NCI-H748 treated with DMSO at 0.1 percent for 48 hours (cell line): Measurements from ENCODE around the gene STAT5A.
"Not testable (repeated sequence)": the region's sequence is repeated elsewhere in the genome, so short reads cannot be mapped to it uniquely, and the experiment has no call there.

Experiments
- DNase-seq: peaks from one replicate; lab custom pipeline; 2025; lab: John Stamatoyannopoulos, UW

Gene STAT5A

GRCh38 chr17:42285346-42286050 is 2.8 kb upstream of the STAT5A start:
- DNase-seq = no peak

DNA sequence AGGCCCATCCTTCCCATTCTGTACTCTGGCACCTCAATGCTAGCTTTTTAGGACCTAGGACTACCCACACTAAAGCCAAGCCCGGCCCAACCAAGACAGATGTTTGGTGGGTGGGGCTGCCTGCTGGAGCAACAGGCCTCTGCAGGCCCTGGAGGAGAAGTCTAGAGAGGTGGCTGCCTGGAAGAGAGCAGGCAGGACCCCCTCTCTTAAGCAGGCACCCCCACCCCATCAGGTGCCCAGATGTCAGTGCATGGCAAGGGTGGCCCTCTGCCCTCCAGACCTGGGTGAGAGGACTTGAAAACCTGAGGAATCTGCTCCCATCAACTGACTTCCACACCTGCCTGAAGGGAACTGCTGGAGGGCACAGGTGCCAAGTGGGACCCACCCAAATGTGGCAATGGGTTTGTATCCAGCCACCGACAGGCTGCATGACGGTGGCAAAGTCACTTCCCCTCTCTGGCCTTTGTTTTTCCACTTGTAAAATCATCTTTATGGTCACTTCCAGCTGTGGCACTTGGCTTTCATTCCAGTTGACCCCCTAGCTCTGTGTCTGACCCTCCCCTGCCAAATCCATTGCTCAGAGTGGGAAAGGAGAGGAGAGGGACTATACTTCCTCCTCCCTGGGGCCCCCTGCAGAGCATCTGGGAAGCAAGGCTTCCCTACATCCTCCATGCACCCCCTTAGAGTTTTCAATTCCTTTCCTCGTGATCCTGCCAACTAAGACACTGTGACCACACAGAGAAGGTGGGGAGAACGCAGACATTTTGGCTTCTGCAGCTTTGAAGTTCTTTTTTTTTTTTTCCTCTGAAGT is 1.7 kb upstream of the STAT5A start:
- DNase-seq = no peak

GRCh38 chr17:42287305-42287976 is 857 bp upstream of the STAT5A start:
- DNase-seq = no peak

- DNase-seq = no peak
Observed at GRCh38 chr17:42288803-42289610, 709 bp downstream of the STAT5A start.

GRCh38 chr17:42289611-42290181 is 1.4 kb downstream of the STAT5A start:
- no peak for DNase-seq

DNA sequence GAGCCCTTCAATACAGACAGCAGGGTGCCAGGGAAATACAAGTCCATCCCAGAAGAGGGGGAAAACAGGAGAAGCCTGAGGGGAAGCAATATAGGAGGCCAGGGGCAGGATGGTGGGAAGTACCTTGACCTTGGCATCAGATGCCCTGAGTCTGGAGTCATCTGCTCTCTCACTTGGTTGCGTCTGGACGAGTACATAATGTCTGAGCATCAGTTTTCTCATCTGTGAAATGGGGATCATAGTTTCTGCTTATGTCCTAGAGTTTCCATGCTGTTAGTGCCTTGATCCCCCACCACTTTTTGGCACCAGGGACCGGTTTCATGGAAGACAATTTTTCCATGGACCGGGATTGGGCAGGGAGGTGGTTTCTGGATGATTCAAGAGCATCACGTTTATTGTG is 2.3 kb downstream of the STAT5A start:
- no peak for DNase-seq

DNA sequence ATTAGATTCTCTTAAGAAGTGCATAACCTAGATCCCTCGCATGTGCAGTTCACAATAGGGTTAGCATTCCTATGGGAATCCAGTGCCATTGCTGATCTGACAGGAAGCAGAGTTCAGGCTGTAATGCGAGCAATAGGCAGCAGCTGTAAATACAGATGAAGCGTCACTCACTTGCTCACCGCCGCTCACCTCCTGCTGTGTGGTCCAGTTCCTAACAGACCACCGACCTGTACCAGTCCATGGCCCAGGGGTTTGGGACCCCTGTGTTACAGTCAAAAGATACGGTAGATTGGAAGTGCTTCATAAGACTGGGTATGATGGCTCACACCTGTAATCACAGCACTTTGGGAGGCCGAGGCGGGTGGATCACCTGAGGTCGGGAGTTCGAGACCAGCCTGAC is 2.8 kb downstream of the STAT5A start:
- DNase-seq = no peak

DNA sequence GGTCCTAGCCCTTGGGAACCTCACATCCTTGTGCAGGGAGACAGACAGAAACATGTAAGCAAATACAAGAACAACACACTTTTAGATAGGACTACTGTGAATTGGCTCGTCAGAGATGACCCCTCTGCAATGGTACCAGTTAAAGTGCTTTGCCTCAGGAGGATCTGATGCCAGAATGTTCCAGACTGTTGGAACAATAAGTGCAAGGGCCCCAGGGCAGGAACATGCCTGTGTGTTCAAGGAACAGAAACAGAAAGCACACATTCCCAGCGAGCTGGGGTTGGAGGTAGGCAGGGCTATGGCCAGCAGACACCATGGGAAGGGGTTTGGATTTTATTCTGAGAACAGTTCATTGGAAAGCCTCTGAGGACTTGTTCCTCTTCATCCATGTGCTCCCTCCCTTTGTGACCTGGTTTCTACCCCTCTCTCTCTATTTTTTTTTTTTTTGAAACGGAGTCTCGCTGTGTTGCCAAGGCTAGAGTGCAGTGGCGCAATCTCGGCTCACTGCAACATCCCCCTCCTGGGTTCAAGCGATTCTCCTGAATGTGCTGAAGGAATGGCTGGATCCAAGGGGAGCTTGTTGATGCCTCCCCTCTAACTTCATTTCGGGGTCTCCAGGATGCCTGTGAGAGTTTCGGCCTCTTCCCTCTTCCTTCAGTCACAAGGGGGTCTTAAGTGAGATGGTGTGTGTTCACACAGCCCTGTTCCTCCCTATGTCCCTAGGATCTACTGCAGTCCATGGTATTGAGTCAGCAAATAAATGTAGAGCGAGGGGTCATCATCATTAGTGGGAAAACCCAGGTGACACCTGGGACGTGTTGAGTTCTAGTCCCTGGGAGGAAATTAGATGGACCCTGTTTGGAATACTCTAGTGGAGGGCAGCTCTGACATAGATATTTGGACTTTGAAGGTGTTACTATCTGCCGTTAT is 6.4 kb downstream of the STAT5A start:
- no peak for DNase-seq

DNA sequence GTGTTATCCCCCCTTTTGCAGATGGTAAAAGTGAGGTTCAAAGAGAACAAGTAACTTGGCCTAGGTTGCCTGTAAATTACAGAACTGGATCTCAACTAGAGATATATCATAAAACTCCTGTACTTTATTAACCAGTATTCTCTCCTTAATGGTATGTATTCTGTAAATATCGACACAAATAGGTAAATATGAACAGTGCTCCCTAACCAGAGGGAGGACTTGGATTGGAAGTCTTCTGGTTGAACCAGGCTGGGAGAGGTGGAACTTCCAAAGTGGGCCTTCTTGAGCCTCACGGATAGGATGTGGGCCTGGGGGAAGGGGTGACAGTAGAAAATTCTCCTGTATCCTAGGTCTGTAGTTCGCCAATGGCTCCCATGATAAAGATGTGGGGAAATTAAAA is 7.7 kb downstream of the STAT5A start:
- DNase-seq = no peak

DNA sequence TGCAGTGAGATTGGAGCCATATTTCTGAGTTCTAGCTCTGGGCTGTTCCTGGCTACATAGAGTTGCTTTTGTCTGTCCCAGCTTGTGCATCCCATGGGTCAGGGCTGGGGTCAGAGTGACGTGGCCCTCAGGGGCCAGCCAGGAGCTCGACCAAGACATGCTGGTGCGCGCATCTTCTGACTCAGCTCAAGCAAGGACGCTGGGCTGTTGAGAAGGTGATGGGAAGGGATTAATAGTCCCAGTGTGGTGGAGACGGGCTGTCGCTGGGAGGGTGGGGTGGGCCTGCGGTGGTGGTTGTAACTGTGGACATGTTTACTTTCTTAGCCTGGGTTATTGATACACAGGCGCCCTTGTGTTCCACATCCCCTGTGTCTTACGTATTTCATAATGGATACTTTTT is 9.5 kb downstream of the STAT5A start:
- DNase-seq = not testable (repeated sequence)

GRCh38 chr17:42299361-42299760 is 11.1 kb downstream of the STAT5A start:
- not testable (repeated sequence) for DNase-seq

- not testable (repeated sequence) for DNase-seq
Observed at GRCh38 chr17:42299913-42300312, 11.6 kb downstream of the STAT5A start.

GRCh38 chr17:42301022-42301421 is 12.7 kb downstream of the STAT5A start:
- no peak for DNase-seq

GRCh38 chr17:42303694-42304093 is 15.4 kb downstream of the STAT5A start:
- DNase-seq = no peak

- DNase-seq = no peak
Observed at GRCh38 chr17:42304187-42305030, 16.1 kb downstream of the STAT5A start.

DNA sequence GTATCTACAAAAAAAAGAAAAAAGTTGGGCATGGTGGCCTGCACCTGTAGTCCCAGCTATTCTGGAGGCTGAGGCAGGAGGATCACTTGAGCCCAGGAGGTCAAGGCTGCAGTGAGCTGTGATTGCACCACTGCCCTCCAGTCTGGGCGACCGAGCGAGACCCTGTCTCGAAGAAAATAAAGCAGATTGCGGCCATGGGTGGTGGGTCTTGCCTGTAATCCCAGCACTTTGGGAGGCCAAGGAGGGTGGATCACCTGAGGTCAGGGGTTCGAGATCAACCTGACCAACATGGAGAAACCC is 16.7 kb downstream of the STAT5A start:
- DNase-seq = not testable (repeated sequence)

- DNase-seq = no peak
Observed at GRCh38 chr17:42305543-42306384, 17.5 kb downstream of the STAT5A start.

- DNase-seq = no peak
Observed at GRCh38 chr17:42306385-42306667, 18.0 kb downstream of the STAT5A start.

- DNase-seq = no peak
Observed at GRCh38 chr17:42307362-42307927, 19.1 kb downstream of the STAT5A start.
